ENCODE results near the gene SLC35C1. TPM values are rescaled to one million over a fixed set of nuclear protein-coding genes. Genes with fewer than 3 reads are reported as not detected.

Gene SLC35C1
- polyA plus RNA-seq, 1 donor (not counting 4 experiments of a cell fraction or from before 2014, with no cell fraction given) = 4.9 TPM

DNA sequence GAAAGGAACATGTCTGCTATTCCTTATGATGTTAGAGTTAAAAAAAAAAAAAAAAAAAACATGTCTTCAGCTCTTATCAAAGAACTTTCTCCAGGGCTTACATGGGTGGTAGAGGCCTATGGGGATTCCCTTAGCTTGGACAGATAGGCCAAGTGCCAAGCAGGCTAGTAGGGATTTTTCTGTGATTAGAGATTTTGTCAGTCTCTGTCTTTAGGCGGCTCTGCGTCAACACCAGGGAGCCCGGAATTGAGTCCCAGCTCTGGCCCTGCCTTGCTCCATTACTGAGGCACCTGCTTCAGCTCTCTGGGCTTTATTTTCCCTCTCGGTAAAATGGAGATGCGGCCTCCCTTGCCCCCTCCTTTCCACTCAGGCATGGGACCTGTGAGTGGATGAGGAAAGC lies 55.4 kb downstream of the SLC35C1 start:
- Histone ChIP-seq H3K27me3 (ENCODE audit: control insufficient read depth, extremely low read depth, insufficient read depth, low read length) (no peaks in the 10 kb centered on the region), H3K36me3 (ENCODE audit: control insufficient read depth in 2 of 2, extremely low read depth in 1 of 2, insufficient read depth in 2 of 2, low read length in 2 of 2) (peaks cover 15 to 27% of the 10 kb centered on the region in 2 experiments), H3K27ac (ENCODE audit: control insufficient read depth, insufficient read depth, low read length) (no peak overlapping the region), H2AFZ (ENCODE audit: control insufficient read depth, low read length) (no peak overlapping the region), H3K4me2 (ENCODE audit: control insufficient read depth, extremely low read depth, insufficient read depth, low read depth, low read length) (no peak overlapping the region), H3K4me3 (ENCODE audit: control insufficient read depth in 2 of 3, extremely low read depth in 1 of 3, insufficient read depth in 2 of 3, low read depth in 1 of 3, low read length in 3 of 3) (no peak overlapping the region), H3K79me2 (ENCODE audit: control insufficient read depth, insufficient read depth, low read length) (no peaks in the 10 kb centered on the region), H3K9ac (ENCODE audit: control insufficient read depth, extremely low read depth, insufficient read depth, low read length) (no peak overlapping the region), H3K9me3 (ENCODE audit: control insufficient read depth, low read depth, low read length) (no peaks in the 10 kb centered on the region), H4K20me1 (ENCODE audit: control insufficient read depth, extremely low read depth, insufficient read depth, low read length) (peaks cover 2% of the 10 kb centered on the region), H3K4me1 (ENCODE audit: control insufficient read depth, extremely low read depth, insufficient read depth, low read length) (peaks cover 15% of the 10 kb centered on the region), H3K9me1 (ENCODE audit: control insufficient read depth, extremely low read depth, insufficient read depth, low read length) (peaks cover 3% of the 10 kb centered on the region)
- FAIRE-seq (no peak), DNase-seq (ENCODE audit: low read depth, low spot score) (no peak)
- dilution Hi-C loops (cut with MboI; ENCODE audit: extremely low pct_ligation_motif_present, low sequenced_read_pairs) = no loop called here
- no peak for TF ChIP-seq CTCF (optimal IDR thresholded peaks at IDR 0.05 in 1 of 3, IDR thresholded peaks at IDR 0.05 in 1 of 3, conservative IDR thresholded peaks at IDR 0.05 in 1 of 3; ENCODE audit: extremely low read depth in 1 of 3, insufficient read depth in 2 of 3, low read length in 3 of 3)
- no peak for TF ChIP-seq EZH2 (IDR thresholded peaks at IDR 0.05; ENCODE audit: low read length)

GRCh38 chr11:45860764-45861510 lies 56.0 kb downstream of the SLC35C1 start:
- Histone ChIP-seq H3K4me3 (ENCODE audit: control insufficient read depth in 2 of 3, extremely low read depth in 1 of 3, insufficient read depth in 2 of 3, low read depth in 1 of 3, low read length in 3 of 3) (no peak overlapping the region), H3K9ac (ENCODE audit: control insufficient read depth, extremely low read depth, insufficient read depth, low read length) (no peak overlapping the region), H3K79me2 (ENCODE audit: control insufficient read depth, insufficient read depth, low read length) (no peaks in the 10 kb centered on the region), H3K36me3 (ENCODE audit: control insufficient read depth in 2 of 2, extremely low read depth in 1 of 2, insufficient read depth in 2 of 2, low read length in 2 of 2) (peaks cover 19 to 25% of the 10 kb centered on the region in 2 experiments), H3K9me3 (ENCODE audit: control insufficient read depth, low read depth, low read length) (no peaks in the 10 kb centered on the region), H3K9me1 (ENCODE audit: control insufficient read depth, extremely low read depth, insufficient read depth, low read length) (peaks cover 3% of the 10 kb centered on the region), H3K27ac (ENCODE audit: control insufficient read depth, insufficient read depth, low read length) (no peak overlapping the region), H2AFZ (ENCODE audit: control insufficient read depth, low read length) (no peak overlapping the region), H4K20me1 (ENCODE audit: control insufficient read depth, extremely low read depth, insufficient read depth, low read length) (peaks cover 2% of the 10 kb centered on the region), H3K27me3 (ENCODE audit: control insufficient read depth, extremely low read depth, insufficient read depth, low read length) (no peaks in the 10 kb centered on the region), H3K4me1 (ENCODE audit: control insufficient read depth, extremely low read depth, insufficient read depth, low read length) (peaks cover 15% of the 10 kb centered on the region), H3K4me2 (ENCODE audit: control insufficient read depth, extremely low read depth, insufficient read depth, low read depth, low read length) (no peak overlapping the region)
- dilution Hi-C loops (cut with MboI; ENCODE audit: extremely low pct_ligation_motif_present, low sequenced_read_pairs) = no loop called here
- DNase-seq (ENCODE audit: low read depth, low spot score) (no peak), FAIRE-seq (no peak)
- TF ChIP-seq CTCF (optimal IDR thresholded peaks at IDR 0.05 in 1 of 3, IDR thresholded peaks at IDR 0.05 in 1 of 3, conservative IDR thresholded peaks at IDR 0.05 in 1 of 3; ENCODE audit: extremely low read depth in 1 of 3, insufficient read depth in 2 of 3, low read length in 3 of 3) (no peak), EZH2 (IDR thresholded peaks at IDR 0.05; ENCODE audit: low read length) (no peak)

Other genes starting within 250 kb of the SLC35C1 start
- not detected in 3 replicates for gene CHST1, start 139.5 kb upstream of the SLC35C1 start, polyA plus RNA-seq
- 7.2 to 8.9 TPM (median 7.9 TPM) in 3 replicates for gene CRY2, start 42.3 kb downstream of the SLC35C1 start, polyA plus RNA-seq
- 0.51 to 0.95 TPM (median 0.83 TPM) in 3 replicates for gene MAPK8IP1, start 80.5 kb downstream of the SLC35C1 start, polyA plus RNA-seq
- 0.25 to 0.32 TPM in 2 of 3 replicates, not detected in the other for gene FREY1, start 102.1 kb downstream of the SLC35C1 start, polyA plus RNA-seq
- gene PEX16, start 112.7 kb downstream of the SLC35C1 start, polyA plus RNA-seq = 16.7 to 25.1 TPM (median 17.2 TPM) in 3 replicates
- 7.1 to 29.9 TPM (median 11.1 TPM) in 3 replicates for gene LARGE2, start 117.5 kb downstream of the SLC35C1 start, polyA plus RNA-seq